GM21723 (cell line): Measurements from ENCODE around the gene FOXS1.

Experiments
- ATAC-seq: cut with Tn5 transposase; IDR thresholded peaks from one replicate; pipeline ENCODE4 v1.9.1; 2021; ENCODE audit warnings: mild to moderate bottlenecking, moderate library complexity; ENCODE audit not compliant: unreplicated experiment

The FOXS1 gene

GRCh38 chr20:31845300-31845863, at the start of gene FOXS1:
Gene FOXS1 (minus strand): TSS chr20:31845604. CDS start chr20:31845542, 62 bp downstream.
- ATAC-seq = no peak

GRCh38 chr20:31890646-31891045, 45.2 kb upstream of the FOXS1 start:
- no peak for ATAC-seq

- no peak for ATAC-seq
Observed at GRCh38 chr20:31883829-31884228, 38.4 kb upstream of the FOXS1 start.

GRCh38 chr20:31881945-31882344, 36.5 kb upstream of the FOXS1 start:
- no peak for ATAC-seq

GRCh38 chr20:31879143-31879987, 34.0 kb upstream of the FOXS1 start:
- ATAC-seq = peak; percentile 81

- no peak for ATAC-seq
Observed at GRCh38 chr20:31877684-31878083, 32.3 kb upstream of the FOXS1 start.

- no peak for ATAC-seq
Observed at GRCh38 chr20:31875671-31876070, 30.3 kb upstream of the FOXS1 start.

GRCh38 chr20:31872406-31872805, 27.0 kb upstream of the FOXS1 start:
- no peak for ATAC-seq

GRCh38 chr20:31871618-31871954, 26.2 kb upstream of the FOXS1 start:
- no peak for ATAC-seq

GRCh38 chr20:31870726-31871617, 25.6 kb upstream of the FOXS1 start:
- no peak for ATAC-seq

GRCh38 chr20:31869942-31870725, 24.7 kb upstream of the FOXS1 start, which contains the start of the genes DUSP15 and TTLL9:
Gene DUSP15 (minus strand): TSS chr20:31870527. CDS start chr20:31870337, 190 bp downstream.
Gene TTLL9 (plus strand): TSS chr20:31870634. CDS start chr20:31871127, 493 bp downstream.
- no peak for ATAC-seq

- no peak for ATAC-seq
Observed at GRCh38 chr20:31869673-31869941, 24.2 kb upstream of the FOXS1 start.

GRCh38 chr20:31868853-31869672, 23.7 kb upstream of the FOXS1 start:
- no peak for ATAC-seq

GRCh38 chr20:31866221-31866620, 20.8 kb upstream of the FOXS1 start:
- no peak for ATAC-seq

- no peak for ATAC-seq
Observed at GRCh38 chr20:31864521-31865400, 19.4 kb upstream of the FOXS1 start.

GRCh38 chr20:31863296-31864085, 18.1 kb upstream of the FOXS1 start:
- ATAC-seq = no peak

- ATAC-seq = no peak
Observed at GRCh38 chr20:31862506-31862905, 17.1 kb upstream of the FOXS1 start.

GRCh38 chr20:31862157-31862470, 16.7 kb upstream of the FOXS1 start:
- no peak for ATAC-seq
